Stimulated activated CD4-positive, alpha-beta T cell treated with anti-CD3 and anti-CD28 coated beads, Interleukin-12 subunit alpha, Interleukin-12 subunit beta, amount 100 ng/mL, for 24 hours (primary cell): ENCODE measurements around the gene SEMA4A.
"Not testable (repeated sequence)": the region's sequence is repeated elsewhere in the genome, so short reads cannot be mapped to it uniquely, and the experiment has no call there.

Source experiments
- DNase-seq, 2 experiments: peaks; one replicate each; pipeline ENCODE4 v3.0.0-alpha.2; 2020; ENCODE audit warnings: low read depth in 2 of 2

Gene SEMA4A

DNA sequence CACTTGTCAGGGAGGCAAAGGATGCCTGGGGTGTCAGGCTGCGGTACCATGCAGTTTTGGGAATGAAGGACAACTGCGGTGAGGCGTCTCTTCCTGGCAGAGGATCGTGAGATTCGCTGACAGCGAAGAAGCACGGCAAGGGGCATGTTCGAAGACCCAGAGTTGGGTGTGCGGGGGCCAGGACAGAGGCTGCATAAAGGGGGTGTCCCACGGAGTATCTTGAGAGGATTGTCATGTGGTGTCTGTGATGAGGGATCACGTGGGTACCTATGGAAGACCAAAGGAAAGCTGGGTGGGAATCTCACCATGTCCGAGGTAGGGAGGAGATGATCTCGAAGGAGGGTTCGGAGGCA, 40.9 kb downstream of the SEMA4A start:
- DNase-seq = no peak

DNA sequence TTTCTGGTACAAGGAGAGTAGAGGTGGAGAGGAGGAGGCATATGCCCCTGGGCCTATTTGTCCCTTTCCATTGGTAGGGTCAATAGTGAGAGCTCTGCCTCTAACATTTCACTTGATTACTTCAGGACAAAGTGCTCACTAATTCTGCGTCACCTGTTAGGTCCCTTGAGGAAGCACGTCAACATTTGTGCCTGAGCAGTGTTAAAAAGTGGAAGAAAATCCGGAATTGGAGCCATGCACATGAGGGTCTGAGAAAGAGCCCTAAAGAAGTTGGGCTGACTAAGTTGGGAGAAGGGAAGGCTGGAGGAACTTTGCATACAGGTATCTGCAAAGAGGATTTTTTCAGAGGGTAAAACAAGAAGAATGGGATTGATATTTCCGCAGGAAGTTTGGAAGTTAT, 42.5 kb downstream of the SEMA4A start:
- no peak for DNase-seq

- DNase-seq = no peak
Observed at GRCh38 chr1:156196445-156196844, 43.1 kb downstream of the SEMA4A start.

DNA sequence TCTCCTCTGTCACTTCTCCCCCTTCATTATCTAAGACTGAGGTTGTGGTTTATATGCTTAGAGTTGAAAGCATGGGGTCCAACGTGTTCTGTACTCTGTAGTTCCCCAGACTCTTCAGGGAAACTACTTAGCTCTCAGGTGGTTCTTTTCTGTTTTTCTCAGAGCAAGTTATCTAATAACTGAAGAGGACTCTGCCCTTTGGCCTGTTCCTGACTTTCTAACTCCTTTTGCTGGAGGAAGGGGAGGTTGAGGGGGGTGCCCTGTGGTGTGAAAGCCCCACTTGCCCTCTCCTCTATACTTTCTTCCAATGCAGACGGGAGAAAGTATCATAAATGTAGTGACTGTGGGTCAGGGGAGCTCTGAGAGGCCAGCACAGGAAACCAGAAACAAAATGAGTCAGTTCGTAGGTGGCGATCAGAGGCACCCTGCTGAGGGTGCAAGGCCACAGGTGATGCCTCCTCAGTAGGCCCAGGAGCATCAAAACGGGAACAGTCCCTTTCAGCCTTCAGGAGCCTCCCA, 45.5 kb downstream of the SEMA4A start:
- DNase-seq = no peak

- DNase-seq = no peak
Observed at GRCh38 chr1:156200044-156200443, 46.7 kb downstream of the SEMA4A start.

DNA sequence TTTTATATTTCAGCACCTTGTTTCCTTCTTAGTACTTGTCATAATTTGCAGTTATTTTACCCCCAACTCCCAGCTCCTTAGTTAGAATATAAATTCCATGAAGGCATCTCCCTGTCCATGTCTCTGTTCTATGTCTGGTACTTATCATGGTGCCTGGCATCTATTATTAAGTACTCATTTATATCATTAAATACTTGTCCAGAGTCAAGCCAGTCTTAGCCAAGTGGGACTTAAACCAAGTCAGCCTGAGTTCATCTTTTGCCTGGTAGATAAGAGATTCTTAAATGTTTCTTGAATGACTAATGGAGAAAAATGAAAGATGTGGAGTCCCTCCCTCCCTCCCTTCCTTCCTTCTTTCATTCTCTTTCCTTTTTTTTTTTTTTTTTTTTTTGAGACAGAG, 49.9 kb downstream of the SEMA4A start:
- DNase-seq = no peak

DNA sequence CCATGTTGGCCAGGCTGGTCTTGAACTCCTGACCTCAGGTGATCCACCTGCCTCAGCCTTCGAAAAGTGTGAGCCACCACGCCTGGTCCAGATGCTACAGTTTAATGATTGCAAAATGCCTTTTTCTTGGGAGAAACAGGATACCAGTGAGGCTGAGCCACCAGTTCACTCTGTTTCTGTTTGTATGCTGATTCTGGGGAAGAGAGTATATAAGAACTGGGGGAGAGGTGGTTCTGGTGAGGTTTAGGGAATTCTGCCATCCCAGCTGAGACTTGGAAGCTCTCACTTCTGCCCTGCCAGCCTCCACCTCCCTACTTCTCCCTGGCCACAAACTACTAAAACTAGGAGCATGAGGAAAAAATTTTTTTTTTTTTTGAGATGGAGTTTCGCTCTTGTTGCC, 51.3 kb downstream of the SEMA4A start:
- DNase-seq = no peak

DNA sequence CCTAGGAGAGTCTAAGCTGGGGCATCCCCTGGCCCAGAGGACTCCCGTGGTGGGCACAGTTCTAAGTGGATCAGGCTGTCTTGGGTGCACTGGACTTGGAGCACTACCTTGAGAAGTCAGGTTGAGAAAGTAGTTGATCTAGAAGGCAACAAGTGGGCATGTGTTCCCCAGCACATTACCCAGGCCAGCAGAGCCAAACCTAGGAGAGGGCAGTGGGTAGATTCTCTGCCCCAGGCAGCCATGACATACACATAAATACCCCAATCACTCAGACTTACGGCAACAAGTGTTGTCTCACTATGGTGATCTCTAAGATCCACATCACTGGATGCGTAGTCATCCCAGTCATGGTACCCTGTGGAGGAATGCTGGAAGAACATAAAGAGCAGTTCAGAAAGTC, 57.9 kb downstream of the SEMA4A start:
- DNase-seq = no peak

DNA sequence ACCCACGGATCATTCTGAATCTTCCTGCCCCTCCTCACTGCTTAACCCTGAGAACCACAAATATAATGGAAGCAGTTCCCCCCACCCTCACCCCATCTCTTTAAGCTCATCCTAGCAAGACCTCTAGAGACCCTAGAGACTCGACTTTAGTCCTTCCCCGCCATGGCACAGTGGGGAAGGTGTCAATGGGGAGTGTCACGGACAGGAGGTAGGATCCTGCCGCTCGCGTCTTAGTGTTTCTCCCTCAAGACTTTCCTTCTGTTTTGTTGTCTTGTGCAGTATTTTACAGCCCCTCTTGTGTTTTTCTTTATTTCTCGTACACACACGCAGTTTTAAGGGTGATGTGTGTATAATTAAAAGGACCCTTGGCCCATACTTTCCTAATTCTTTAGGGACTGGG, 58.7 kb downstream of the SEMA4A start:
- no peak for DNase-seq

- DNase-seq = peak; percentile 90 to 96
Observed at GRCh38 chr1:156212833-156213643, 59.7 kb downstream of the SEMA4A start, which contains the start of gene PMF1. PMF1 (plus strand) TSS chr1:156213007; CDS start chr1:156213016, 9 bp downstream.

GRCh38 chr1:156213644-156213966, 60.2 kb downstream of the SEMA4A start:
- no peak for DNase-seq

GRCh38 chr1:156214024-156214748, 60.8 kb downstream of the SEMA4A start:
- no peak for DNase-seq

GRCh38 chr1:156216361-156217086, 63.1 kb downstream of the SEMA4A start:
- not testable (repeated sequence) for DNase-seq

GRCh38 chr1:156217871-156218270, 64.5 kb downstream of the SEMA4A start:
- no peak for DNase-seq

DNA sequence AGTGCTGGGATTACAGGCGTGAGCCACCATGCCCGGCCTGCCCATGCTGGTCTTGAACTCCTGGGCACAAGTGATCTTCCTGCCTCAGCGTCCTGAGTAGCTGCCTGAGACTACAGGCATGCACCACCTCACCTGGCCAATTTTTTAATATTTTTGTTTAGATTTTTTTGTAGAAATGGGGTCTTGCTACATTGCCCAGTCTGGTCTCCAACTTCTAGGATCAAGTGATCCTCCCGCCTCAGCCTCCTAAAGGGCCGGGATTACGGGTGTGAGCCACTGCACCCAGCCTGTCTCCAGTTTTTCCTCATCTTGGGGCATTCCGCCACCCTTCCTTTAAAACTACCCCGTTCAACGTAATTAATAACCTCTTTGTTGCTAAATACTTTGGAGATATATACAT, 66.8 kb downstream of the SEMA4A start:
- DNase-seq = no peak

DNA sequence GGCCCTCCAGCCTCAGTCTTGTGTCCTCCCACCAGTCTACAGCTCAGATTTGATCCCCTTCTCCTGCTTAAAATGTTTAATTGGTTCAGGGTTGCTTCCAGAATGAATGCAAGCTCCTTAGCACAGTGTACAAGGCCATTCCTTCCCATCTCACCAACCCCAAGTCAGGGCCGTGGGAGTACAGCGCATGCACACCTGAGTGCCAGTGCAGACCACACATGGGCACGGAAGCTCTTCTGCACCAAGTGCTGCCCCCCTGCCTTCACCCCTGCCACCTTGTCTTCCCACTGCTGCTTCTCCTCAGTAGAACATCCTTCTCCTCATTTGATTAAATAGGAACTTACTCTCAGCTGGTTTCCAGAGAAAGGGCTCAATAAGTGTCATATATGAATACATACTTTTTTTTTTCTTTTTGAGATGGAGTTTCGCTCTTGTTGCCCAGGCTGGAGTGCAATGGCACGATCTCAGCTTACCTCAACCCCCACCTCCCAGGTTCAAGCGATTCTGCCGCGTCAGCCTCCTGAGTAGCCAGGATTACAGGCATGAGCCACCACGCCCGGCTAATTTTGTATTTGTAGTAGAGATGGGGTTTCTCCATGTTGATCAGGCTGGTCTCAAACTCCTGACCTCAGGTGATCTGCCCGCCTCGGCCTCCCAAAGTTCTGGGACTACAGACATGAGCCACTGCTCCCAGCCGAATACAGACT, 68.8 kb downstream of the SEMA4A start:
- no peak for DNase-seq

GRCh38 chr1:156225677-156226014, 72.3 kb downstream of the SEMA4A start:
- DNase-seq = no peak

- no peak for DNase-seq
Observed at GRCh38 chr1:156226116-156226538, 72.7 kb downstream of the SEMA4A start.

GRCh38 chr1:156226782-156227181, 73.4 kb downstream of the SEMA4A start:
- DNase-seq = no peak
